SK-N-MC (cell line): ENCODE measurements around the gene C17orf75.

ENCODE experiments used
- EZH2 ChIP-seq: fragments of 200-600 bp; sonication (generic); IDR thresholded peaks from one replicate; pipeline ENCODE4 v1.6.1; 2017; ENCODE audit warnings: antibody characterized with exemption
- POLR2AphosphoS5 ChIP-seq: IDR thresholded peaks from 2 replicates; pipeline ENCODE4 v1.6.1; 2012; ENCODE audit warnings: mild to moderate bottlenecking, low read depth, low read length, borderline replicate concordance

DNA sequence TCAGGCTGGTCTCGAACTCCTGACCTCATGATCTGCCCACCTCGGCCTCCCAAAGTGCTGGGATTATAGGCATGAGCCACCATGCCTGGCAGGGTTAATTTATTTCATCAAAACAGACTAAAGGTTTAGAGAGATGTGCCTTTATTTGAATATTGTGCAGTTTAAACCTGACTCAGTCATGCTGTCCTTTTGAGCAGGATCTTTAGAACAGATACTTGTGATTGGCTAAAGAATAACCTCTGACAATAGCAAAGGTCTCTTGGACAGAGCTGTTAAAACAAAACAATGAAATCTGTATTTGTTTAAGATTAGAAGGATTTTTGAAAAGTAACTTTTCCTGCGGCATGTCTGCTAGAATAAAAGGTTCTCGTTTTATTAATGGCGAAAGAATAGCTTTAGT lies 44.0 kb upstream of the C17orf75 start:
- TF ChIP-seq POLR2AphosphoS5: no peak
- TF ChIP-seq EZH2: no peak
